ENCODE data around the gene FAM117A.
"Not testable (repeated sequence)": the region's sequence is repeated elsewhere in the genome, so short reads cannot be mapped to it uniquely, and the experiment has no call there.

The FAM117A gene

GRCh38 chr17:49739641-49740271 is 24.2 kb downstream of the FAM117A start:
- peak; percentile 81 for DNase-seq

- DNase-seq, result no peak
Measured at GRCh38 chr17:49738456-49739163, 25.3 kb downstream of the FAM117A start.

- DNase-seq, result no peak
Measured at GRCh38 chr17:49734515-49735490, 29.1 kb downstream of the FAM117A start.

- DNase-seq, result no peak
Measured at GRCh38 chr17:49731435-49731831, 32.5 kb downstream of the FAM117A start.

GRCh38 chr17:49730785-49731434 is 33.0 kb downstream of the FAM117A start:
- no peak for DNase-seq

DNA sequence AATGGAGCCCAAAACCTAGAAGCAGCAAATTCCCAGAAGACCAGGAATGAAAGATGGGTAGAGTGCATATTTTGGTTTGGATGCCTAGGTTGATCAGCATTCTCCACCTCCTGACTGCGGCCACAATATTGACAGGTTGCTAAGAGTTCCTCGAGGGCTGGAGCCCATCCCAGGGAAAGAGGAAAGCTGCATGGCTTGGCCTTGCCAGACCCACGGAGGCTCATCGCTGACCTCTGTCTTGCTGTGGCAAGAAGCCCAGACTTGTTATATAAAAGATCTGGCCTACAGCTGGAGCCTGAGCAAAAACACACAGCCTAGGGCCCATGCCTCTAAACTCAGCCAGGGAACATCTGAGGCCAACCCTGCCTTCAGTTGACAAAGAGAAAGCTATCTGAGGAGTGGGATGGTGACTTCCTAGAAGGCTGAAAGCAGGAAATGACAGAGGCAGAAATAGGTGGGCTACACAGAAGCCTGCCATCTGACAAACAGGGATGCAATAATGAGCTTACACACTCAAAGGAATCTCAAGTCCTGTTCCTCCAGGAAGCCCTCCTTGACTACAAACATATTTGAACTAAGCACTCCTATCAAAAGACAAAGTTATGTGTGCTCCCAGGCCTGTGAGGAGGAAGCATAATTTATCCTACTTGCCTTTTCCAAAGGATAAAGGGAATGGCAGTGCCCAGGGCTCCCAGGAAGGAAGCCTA is 33.7 kb downstream of the FAM117A start:
- DNase-seq, result no peak

DNA sequence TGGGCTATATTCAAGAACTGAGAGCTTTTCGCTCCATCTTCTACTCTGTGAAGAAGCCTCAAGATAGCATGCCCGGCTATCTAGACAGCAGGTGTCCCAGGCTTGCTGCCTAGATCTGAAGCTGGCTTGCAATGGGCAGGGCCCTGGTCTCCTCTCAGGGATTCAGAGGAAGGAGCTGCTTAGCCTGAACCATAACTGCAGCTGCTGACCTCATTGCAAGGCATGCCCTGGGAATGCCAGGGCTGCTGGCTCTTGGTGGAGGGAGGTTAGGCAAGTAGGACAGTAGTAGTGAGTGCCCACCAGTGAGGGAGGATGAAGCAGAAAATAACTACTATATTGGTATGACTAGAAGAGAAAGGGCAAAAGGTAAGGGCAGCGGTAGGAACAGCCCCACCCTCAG is 34.9 kb downstream of the FAM117A start:
- DNase-seq, result no peak

- DNase-seq, result no peak
Measured at GRCh38 chr17:49728425-49728824, 35.5 kb downstream of the FAM117A start.

GRCh38 chr17:49727380-49727779 is 36.6 kb downstream of the FAM117A start:
- no peak for DNase-seq

- no peak for DNase-seq
Measured at GRCh38 chr17:49725452-49726130, 38.3 kb downstream of the FAM117A start.

- not testable (repeated sequence) for DNase-seq
Measured at GRCh38 chr17:49724552-49724951, 39.4 kb downstream of the FAM117A start.

GRCh38 chr17:49723423-49723822 is 40.5 kb downstream of the FAM117A start:
- no peak for DNase-seq

GRCh38 chr17:49722066-49722465 is 41.9 kb downstream of the FAM117A start:
- DNase-seq, result no peak

- DNase-seq, result no peak
Measured at GRCh38 chr17:49717371-49717861, 46.5 kb downstream of the FAM117A start.

- no peak for DNase-seq
Measured at GRCh38 chr17:49716668-49717364, 47.1 kb downstream of the FAM117A start.

GRCh38 chr17:49715717-49716279 is 48.1 kb downstream of the FAM117A start:
- DNase-seq, result peak; percentile 59

- DNase-seq, result no peak
Measured at GRCh38 chr17:49715216-49715615, 48.7 kb downstream of the FAM117A start.

DNA sequence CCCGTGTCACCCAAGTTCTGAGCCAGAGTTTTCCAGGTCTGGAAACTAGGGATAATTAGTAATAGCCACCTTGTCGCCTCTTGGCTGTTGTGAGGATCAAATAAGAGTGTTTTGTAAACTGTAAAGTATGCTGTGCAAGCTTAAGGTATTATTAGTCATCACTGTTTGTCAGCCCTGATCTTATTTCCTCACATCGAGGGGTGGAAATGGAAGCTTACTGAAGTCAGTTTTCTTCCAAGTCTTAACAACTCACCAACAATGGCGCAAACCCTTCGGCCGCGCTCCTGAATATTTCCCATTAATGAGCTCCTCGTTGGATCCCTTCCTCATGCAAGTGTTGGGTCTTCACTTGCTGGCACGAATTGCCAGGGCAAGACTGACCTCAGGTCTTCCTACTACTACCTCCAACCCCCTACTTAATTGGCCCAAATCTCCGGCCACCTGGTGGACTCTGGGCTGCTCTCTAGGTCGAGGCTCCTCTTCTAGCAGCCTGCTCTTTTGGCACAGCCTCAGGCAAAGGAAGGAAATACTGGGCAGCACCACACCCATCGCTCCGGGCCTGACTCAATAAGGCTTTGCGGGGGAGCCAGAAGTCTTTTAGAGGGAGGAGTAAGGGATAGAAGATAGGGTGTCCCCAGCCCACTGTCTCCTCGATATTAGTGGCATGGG is 55.3 kb downstream of the FAM117A start:
- no peak for DNase-seq

- DNase-seq, result peak; percentile 95
Measured at GRCh38 chr17:49707608-49708514, 56.1 kb downstream of the FAM117A start, which contains the start of gene SLC35B1. Gene SLC35B1 (minus strand): TSS chr17:49707964. CDS start chr17:49707833, 131 bp downstream.

Data from NCI-H2107 (cell line).